GM08714 (cell line): ENCODE results near the gene ASL.
A peak's percentile ranks its signal among the peaks of the same experiment; 100 is the strongest.
"Not testable (repeated sequence)": the region's sequence is repeated elsewhere in the genome, so short reads cannot be mapped to it uniquely, and the experiment has no call there.

Source experiments
- H3K4me3 ChIP-seq: fragments of 200-500 bp; sonication (Bioruptor generic); 2 replicates; pipeline ENCODE4 v1.5.1; 2014; ENCODE audit warnings: mild to moderate bottlenecking, low read length, inconsistent platforms
- ZNF274 ChIP-seq: IDR thresholded peaks from 2 replicates; pipeline ENCODE4 v1.6.1; 2012; ENCODE audit warnings: mild to moderate bottlenecking, low read depth, low read length

Gene ASL

GRCh38 chr7:66075590-66076461 is at the start of gene ASL:
Gene ASL (plus strand): TSS chr7:66075819. CDS start chr7:66076082, 263 bp downstream.
- no peak for TF ChIP-seq ZNF274
- peak within 1 kb of the TSS; percentile 69 for H3K4me3 ChIP-seq

GRCh38 chr7:66028342-66028741 is 47.3 kb upstream of the ASL start:
- H3K4me3 ChIP-seq: not testable (repeated sequence)

GRCh38 chr7:66033471-66034385 is 41.9 kb upstream of the ASL start:
- TF ChIP-seq ZNF274: no peak
- no peak overlapping the region for H3K4me3 ChIP-seq

GRCh38 chr7:66034436-66035010 is 41.1 kb upstream of the ASL start:
- not testable (repeated sequence) for H3K4me3 ChIP-seq

- H3K4me3 ChIP-seq: no peak overlapping the region
- TF ChIP-seq ZNF274: no peak
Observed at GRCh38 chr7:66036382-66036781, 39.2 kb upstream of the ASL start.

GRCh38 chr7:66036788-66037187 is 38.8 kb upstream of the ASL start:
- no peak overlapping the region for H3K4me3 ChIP-seq
- no peak for TF ChIP-seq ZNF274

GRCh38 chr7:66039094-66039670 is 36.4 kb upstream of the ASL start:
- no peak for TF ChIP-seq ZNF274
- no peak overlapping the region for H3K4me3 ChIP-seq

- TF ChIP-seq ZNF274: no peak
- peak overlapping the region; percentile 48; the same call in 1 of the 2 replicates for H3K4me3 ChIP-seq
Observed at GRCh38 chr7:66043681-66044497, 31.7 kb upstream of the ASL start.

GRCh38 chr7:66044498-66044854 is 31.1 kb upstream of the ASL start:
- peak overlapping the region; percentile 48; the same call in 1 of the 2 replicates for H3K4me3 ChIP-seq

- no peak overlapping the region for H3K4me3 ChIP-seq
- TF ChIP-seq ZNF274: no peak
Observed at GRCh38 chr7:66047426-66047825, 28.2 kb upstream of the ASL start.

- H3K4me3 ChIP-seq: not testable (repeated sequence)
Observed at GRCh38 chr7:66049886-66050285, 25.7 kb upstream of the ASL start.

- TF ChIP-seq ZNF274: no peak
- H3K4me3 ChIP-seq: no peak overlapping the region
Observed at GRCh38 chr7:66050337-66050957, 25.2 kb upstream of the ASL start.

GRCh38 chr7:66050990-66051448 is 24.6 kb upstream of the ASL start:
- H3K4me3 ChIP-seq: no peak overlapping the region
- TF ChIP-seq ZNF274: no peak
